Loucy (cell line): Measurements from ENCODE around the gene SDHA.
"Not testable (repeated sequence)": the region's sequence is repeated elsewhere in the genome, so short reads cannot be mapped to it uniquely, and the experiment has no call there.

ENCODE experiments used
- EZH2phosphoT487 ChIP-seq: fragments of 200-600 bp; IDR thresholded peaks from 2 replicates; pipeline ENCODE4 v1.6.1; 2018; ENCODE audit warnings: antibody characterized with exemption, mild to moderate bottlenecking, moderate library complexity, borderline replicate concordance
- TF ChIP-seq, protein P1 (sequence below): fragments of 200-600 bp; sonication (generic); conservative IDR thresholded peaks from 2 replicates; pipeline ENCODE4 v1.5.1; 2014; ENCODE audit warnings: mild to moderate bottlenecking, antibody characterized with exemption, low read length

DNA sequence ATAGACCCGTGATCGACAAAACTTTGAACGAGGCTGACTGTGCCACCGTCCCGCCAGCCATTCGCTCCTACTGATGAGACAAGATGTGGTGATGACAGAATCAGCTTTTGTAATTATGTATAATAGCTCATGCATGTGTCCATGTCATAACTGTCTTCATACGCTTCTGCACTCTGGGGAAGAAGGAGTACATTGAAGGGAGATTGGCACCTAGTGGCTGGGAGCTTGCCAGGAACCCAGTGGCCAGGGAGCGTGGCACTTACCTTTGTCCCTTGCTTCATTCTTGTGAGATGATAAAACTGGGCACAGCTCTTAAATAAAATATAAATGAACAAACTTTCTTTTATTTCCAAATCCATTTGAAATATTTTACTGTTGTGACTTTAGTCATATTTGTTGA is 38.2 kb downstream of the SDHA start:
- TF ChIP-seq, protein P1, sequence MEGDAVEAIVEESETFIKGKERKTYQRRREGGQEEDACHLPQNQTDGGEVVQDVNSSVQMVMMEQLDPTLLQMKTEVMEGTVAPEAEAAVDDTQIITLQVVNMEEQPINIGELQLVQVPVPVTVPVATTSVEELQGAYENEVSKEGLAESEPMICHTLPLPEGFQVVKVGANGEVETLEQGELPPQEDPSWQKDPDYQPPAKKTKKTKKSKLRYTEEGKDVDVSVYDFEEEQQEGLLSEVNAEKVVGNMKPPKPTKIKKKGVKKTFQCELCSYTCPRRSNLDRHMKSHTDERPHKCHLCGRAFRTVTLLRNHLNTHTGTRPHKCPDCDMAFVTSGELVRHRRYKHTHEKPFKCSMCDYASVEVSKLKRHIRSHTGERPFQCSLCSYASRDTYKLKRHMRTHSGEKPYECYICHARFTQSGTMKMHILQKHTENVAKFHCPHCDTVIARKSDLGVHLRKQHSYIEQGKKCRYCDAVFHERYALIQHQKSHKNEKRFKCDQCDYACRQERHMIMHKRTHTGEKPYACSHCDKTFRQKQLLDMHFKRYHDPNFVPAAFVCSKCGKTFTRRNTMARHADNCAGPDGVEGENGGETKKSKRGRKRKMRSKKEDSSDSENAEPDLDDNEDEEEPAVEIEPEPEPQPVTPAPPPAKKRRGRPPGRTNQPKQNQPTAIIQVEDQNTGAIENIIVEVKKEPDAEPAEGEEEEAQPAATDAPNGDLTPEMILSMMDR: not testable (repeated sequence)
- not testable (repeated sequence) for TF ChIP-seq EZH2phosphoT487
